Measurements from ENCODE around the gene PRELID3B. TPM values are rescaled to one million over a fixed set of nuclear protein-coding genes. Genes with fewer than 3 reads are reported as not detected.

PRELID3B gene
- total and polyA plus RNA-seq, 2 of the 8 experiments (the other 6 are each of a cell fraction or from before 2014, with no cell fraction given): 8.1 to 50.5 TPM

DNA sequence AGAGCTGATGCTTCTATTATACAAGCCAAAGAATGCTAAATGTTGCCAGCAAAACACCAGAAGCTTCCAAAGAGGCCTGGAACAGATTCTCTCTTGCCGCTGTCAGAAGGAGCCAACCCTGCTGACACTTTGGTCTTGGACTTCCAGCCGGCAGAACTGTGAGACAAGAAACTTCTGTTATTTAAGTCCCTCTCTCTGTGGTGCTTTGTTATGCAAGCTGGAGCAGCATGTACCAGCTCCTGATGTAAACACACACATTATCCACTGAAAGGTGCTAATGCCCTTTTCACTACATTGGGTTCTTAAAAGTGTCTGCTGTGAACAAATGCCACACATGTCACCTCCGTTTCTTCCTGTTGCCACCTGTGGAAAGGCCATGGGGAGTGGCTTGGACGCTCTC is 25.9 kb upstream of the PRELID3B start:
- Histone ChIP-seq H3K18ac (ENCODE audit: extremely low read depth, low read length) (no peak overlapping the region), H3K4me3 (ENCODE audit: extremely low read depth in 1 of 4, insufficient read depth in 2 of 4, low read depth in 3 of 4, low read length in 4 of 4) (no peak overlapping the region), H3K79me1 (ENCODE audit: low read depth, low read length) (no peaks in the 10 kb centered on the region), H2BK5ac (ENCODE audit: low read depth, low read length) (no peak overlapping the region), H3K23ac (ENCODE audit: insufficient read length) (no peak overlapping the region), H4K20me1 (replicated peaks in 1 of 2; ENCODE audit: control insufficient read depth in 1 of 2, insufficient read depth in 2 of 2, low read length in 2 of 2) (no peaks in the 10 kb centered on the region), H3K23me2 (ENCODE audit: low read depth, low read length) (no peaks in the 10 kb centered on the region), H3K4me2 (ENCODE audit: insufficient read depth in 1 of 2, low read depth in 2 of 2, low read length in 2 of 2) (no peak overlapping the region), H2AK5ac (ENCODE audit: low read depth, low read length) (no peak overlapping the region), H3K27ac (ENCODE audit: low read depth, low read length) (no peak overlapping the region), H3K27me3 (replicated peaks in 1 of 4; ENCODE audit: control insufficient read depth in 3 of 4, extremely low read depth in 1 of 4, insufficient read depth in 3 of 4, low read length in 3 of 4) (no peaks in the 10 kb centered on the region), H3K36me3 (ENCODE audit: control insufficient read depth in 2 of 4, insufficient read depth in 4 of 4, low read length in 3 of 4) (no peaks in the 10 kb centered on the region), H2BK15ac (ENCODE audit: low read length) (no peak overlapping the region), H2BK20ac (ENCODE audit: low read length) (no peak overlapping the region), H3K4me1 (replicated peaks in 1 of 4; ENCODE audit: control insufficient read depth in 3 of 4, insufficient read depth in 4 of 4, low read length in 3 of 4) (no peaks in the 10 kb centered on the region; a peak in 1 of 7 replicates), H3K14ac (ENCODE audit: insufficient read length) (no peak overlapping the region), H3K79me2 (ENCODE audit: control insufficient read depth in 1 of 2, insufficient read depth in 2 of 2, low read length in 2 of 2) (no peaks in the 10 kb centered on the region), H4K91ac (replicated peaks; ENCODE audit: insufficient read length, low read length) (no peak overlapping the region), H2AFZ (ENCODE audit: low read length) (no peak overlapping the region), H3K4ac (replicated peaks; ENCODE audit: insufficient read length, low read depth, low read length) (no peak overlapping the region), H3K9ac (replicated peaks in 1 of 4; ENCODE audit: extremely low read depth in 1 of 4, low read depth in 3 of 4, low read length in 3 of 4) (no peak overlapping the region), H4K5ac (ENCODE audit: insufficient read length, low read depth, low read length) (no peak overlapping the region), H2BK12ac (ENCODE audit: low read depth, low read length) (no peak overlapping the region), H2BK120ac (replicated peaks; ENCODE audit: low read depth, low read length) (no peak overlapping the region), H3K9me3 (ENCODE audit: insufficient read depth in 2 of 2, low read depth in 1 of 2, low read length in 1 of 2) (no peaks in the 10 kb centered on the region), H3K56ac (replicated peaks; ENCODE audit: insufficient read length, low read depth, low read length) (no peak overlapping the region), H4K8ac (ENCODE audit: extremely low read depth, insufficient read depth, low read length) (no peak overlapping the region)
- peak; percentile 60; the same call in 1 of the 2 replicates for TF ChIP-seq POU5F1 (IDR thresholded peaks at IDR 0.05; ENCODE audit: low read depth, low read length)
- TF ChIP-seq, protein P1, sequence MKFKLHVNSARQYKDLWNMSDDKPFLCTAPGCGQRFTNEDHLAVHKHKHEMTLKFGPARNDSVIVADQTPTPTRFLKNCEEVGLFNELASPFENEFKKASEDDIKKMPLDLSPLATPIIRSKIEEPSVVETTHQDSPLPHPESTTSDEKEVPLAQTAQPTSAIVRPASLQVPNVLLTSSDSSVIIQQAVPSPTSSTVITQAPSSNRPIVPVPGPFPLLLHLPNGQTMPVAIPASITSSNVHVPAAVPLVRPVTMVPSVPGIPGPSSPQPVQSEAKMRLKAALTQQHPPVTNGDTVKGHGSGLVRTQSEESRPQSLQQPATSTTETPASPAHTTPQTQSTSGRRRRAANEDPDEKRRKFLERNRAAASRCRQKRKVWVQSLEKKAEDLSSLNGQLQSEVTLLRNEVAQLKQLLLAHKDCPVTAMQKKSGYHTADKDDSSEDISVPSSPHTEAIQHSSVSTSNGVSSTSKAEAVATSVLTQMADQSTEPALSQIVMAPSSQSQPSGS (IDR thresholded peaks at IDR 0.05; ENCODE audit: low read length): no peak
- TF ChIP-seq, protein P2, sequence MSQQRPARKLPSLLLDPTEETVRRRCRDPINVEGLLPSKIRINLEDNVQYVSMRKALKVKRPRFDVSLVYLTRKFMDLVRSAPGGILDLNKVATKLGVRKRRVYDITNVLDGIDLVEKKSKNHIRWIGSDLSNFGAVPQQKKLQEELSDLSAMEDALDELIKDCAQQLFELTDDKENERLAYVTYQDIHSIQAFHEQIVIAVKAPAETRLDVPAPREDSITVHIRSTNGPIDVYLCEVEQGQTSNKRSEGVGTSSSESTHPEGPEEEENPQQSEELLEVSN (IDR thresholded peaks at IDR 0.05): no peak
- TF ChIP-seq RNF2 (IDR thresholded peaks at IDR 0.05; ENCODE audit: borderline replicate concordance, low read depth, low read length, missing control alignments, poor library complexity, severe bottlenecking): no peak
- WGBS, 2 experiments (ENCODE audit: extremely low coverage in 1 of 2, insufficient coverage in 1 of 2, insufficient read length in 1 of 2, insufficient replicate concordance in 2 of 2, low coverage in 1 of 2, low lambda C conversion rate in 2 of 2, missing lambda C conversion rate in 1 of 2): 75% methylated on average over 4 of the region's 4 CpGs; no CpG with 5 or more reads in 1 of the 2 experiments
- DNase-seq (ENCODE audit: low read depth in 1 of 2, low spot score in 2 of 2) (no peak), FAIRE-seq (no peak)
- ChIA-PET POLR2A (ENCODE audit: partially characterized antibody) (no interaction called here), CTCF (ENCODE audit: partially characterized antibody) (interaction anchor here (0.7 kb wide), 1 partner anchor 21 kb away, joined by 3 read pairs; no protein-coding TSS in a partner anchor)
